Measurements from ENCODE around the gene ACTN1. TPM values are rescaled to one million over a fixed set of nuclear protein-coding genes. Genes with fewer than 3 reads are reported as not detected.

The ACTN1 gene
- total RNA-seq, 3 donors from 2014 or later: 75.0 to 295 (median 290) TPM

DNA sequence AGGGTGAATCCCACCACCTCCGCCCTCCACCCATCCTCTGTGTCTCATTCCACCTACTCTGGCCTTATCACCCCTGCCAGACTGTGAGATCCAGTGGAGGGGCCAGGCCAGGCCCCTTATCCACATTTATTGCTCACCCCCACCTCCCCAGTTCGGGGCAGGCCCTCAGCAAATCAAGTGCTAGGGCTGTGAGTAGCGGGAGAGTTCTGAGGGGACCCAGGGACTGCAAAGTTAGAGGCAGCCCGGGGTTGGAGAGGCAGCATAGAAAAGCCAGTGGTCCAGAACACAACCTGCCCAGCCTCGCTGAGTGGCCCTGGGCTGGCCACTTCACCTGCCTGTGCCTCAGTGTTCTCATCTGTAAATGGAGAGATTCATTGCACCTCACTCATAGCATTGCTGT is 27.2 kb upstream of the ACTN1 start:
- H3K4me1 ChIP-seq: peaks cover 7 to 10% of the 10 kb centered on the region in 2 donors
- H3K36me3 ChIP-seq: no peaks in the 10 kb centered on the region
- no peaks in the 10 kb centered on the region for H3K27me3 ChIP-seq
- intact Hi-C loops (cut with DNase I; ENCODE audit: low total_unique reads): no loop called here
- H3K27ac ChIP-seq: peak overlapping the region; percentile 55 to 75
- H3K4me3 ChIP-seq: no peak overlapping the region
- no peak for DNase-seq (ENCODE audit: low spot score in 2 of 2)
- H3K9me3 ChIP-seq: no peaks in the 10 kb centered on the region
- no peak for TF ChIP-seq CTCF (IDR thresholded peaks at IDR 0.05)
- no peak for TF ChIP-seq POLR2AphosphoS5 (IDR thresholded peaks at IDR 0.05)
- TF ChIP-seq POLR2A (IDR thresholded peaks at IDR 0.05): no peak

DNA sequence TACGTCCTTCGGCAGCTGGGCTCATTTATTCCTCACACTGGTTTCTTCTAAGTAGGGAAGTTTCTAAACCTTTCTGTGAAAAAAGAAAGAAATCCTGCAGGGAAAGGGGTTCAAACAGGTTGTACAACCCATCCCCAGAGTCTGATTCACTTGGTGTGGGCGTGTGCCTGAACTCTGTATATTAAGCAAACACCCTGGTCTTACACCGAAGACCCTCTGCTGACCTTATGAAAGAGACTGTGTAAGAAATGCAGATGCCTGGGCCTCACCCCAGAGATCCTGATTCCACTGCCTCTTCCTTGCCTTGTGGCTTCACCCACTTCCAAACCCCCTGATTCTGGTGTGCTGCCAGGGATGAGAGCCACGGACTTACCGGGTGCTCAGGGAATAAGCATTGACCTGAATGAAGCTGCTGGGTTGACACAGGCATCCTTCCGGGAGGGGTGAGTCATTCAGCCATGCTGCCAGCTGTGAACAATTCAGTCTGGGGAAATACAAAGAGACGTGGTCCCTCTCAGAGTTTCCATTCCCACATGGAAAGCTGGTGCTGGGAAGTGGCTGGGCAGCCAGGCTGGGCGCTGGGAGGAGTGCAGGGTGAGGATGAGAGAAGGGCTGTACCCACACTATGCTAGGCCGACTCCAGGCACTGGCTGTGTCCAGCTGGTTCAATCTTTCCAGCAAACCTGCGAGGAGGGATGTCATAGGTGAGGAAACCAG is 26.5 kb upstream of the ACTN1 start:
- H3K27ac ChIP-seq: peak overlapping the region; percentile 55 to 75
- intact Hi-C loops (cut with DNase I; ENCODE audit: low total_unique reads): no loop called here
- peak; percentile 58 to 74 for DNase-seq (ENCODE audit: low spot score in 2 of 2)
- H3K4me1 ChIP-seq: peaks cover 7 to 10% of the 10 kb centered on the region in 2 donors
- no peaks in the 10 kb centered on the region for H3K9me3 ChIP-seq
- no peaks in the 10 kb centered on the region for H3K27me3 ChIP-seq
- H3K36me3 ChIP-seq: no peaks in the 10 kb centered on the region
- H3K4me3 ChIP-seq: peak overlapping the region in 1 of 3 donors; percentile 15
- no peak for TF ChIP-seq POLR2A (IDR thresholded peaks at IDR 0.05)
- TF ChIP-seq POLR2AphosphoS5 (IDR thresholded peaks at IDR 0.05): peak; percentile 40 to 90 (median 81)
- TF ChIP-seq CTCF (IDR thresholded peaks at IDR 0.05): no peak

GRCh38 chr14:69004731-69005431 is 25.8 kb upstream of the ACTN1 start:
- peaks cover 7 to 10% of the 10 kb centered on the region in 2 donors for H3K4me1 ChIP-seq
- peak overlapping the region in 1 of 2 donors; percentile 75 for H3K27ac ChIP-seq
- no peaks in the 10 kb centered on the region for H3K36me3 ChIP-seq
- TF ChIP-seq POLR2AphosphoS5 (IDR thresholded peaks at IDR 0.05): no peak
- TF ChIP-seq CTCF (IDR thresholded peaks at IDR 0.05): no peak
- TF ChIP-seq POLR2A (IDR thresholded peaks at IDR 0.05): no peak
- H3K9me3 ChIP-seq: no peaks in the 10 kb centered on the region
- intact Hi-C loops (cut with DNase I; ENCODE audit: low total_unique reads): no loop called here
- no peak for DNase-seq (ENCODE audit: low spot score in 2 of 2)
- H3K27me3 ChIP-seq: no peaks in the 10 kb centered on the region
- H3K4me3 ChIP-seq: no peak overlapping the region

GRCh38 chr14:69003626-69004025 is 24.5 kb upstream of the ACTN1 start:
- intact Hi-C loops (cut with DNase I; ENCODE audit: low total_unique reads): no loop called here

More at GRCh38 chr14:69003626-69004025, 24.5 kb upstream of the ACTN1 start:
- H3K36me3 ChIP-seq: no peaks in the 10 kb centered on the region
- peaks cover 7 to 10% of the 10 kb centered on the region in 2 donors for H3K4me1 ChIP-seq
- H3K9me3 ChIP-seq: no peaks in the 10 kb centered on the region
- no peak for DNase-seq (ENCODE audit: low spot score in 2 of 2)
- H3K4me3 ChIP-seq: no peak overlapping the region
- H3K27ac ChIP-seq: no peak overlapping the region
- no peaks in the 10 kb centered on the region for H3K27me3 ChIP-seq
- TF ChIP-seq POLR2AphosphoS5 (IDR thresholded peaks at IDR 0.05): no peak
- TF ChIP-seq POLR2A (IDR thresholded peaks at IDR 0.05): no peak
- TF ChIP-seq CTCF (IDR thresholded peaks at IDR 0.05): no peak

All from breast epithelium (tissue), 4 donors.